NOMO-1 treated with dmso at 0.1 percent for 144 hours (cell line): ENCODE data around the gene PHACTR3.

ENCODE experiments used
- DNase-seq: peaks from one replicate; lab custom pipeline; 2025; ENCODE audit not compliant: unreplicated experiment; lab: John Stamatoyannopoulos, UW

Gene PHACTR3

GRCh38 chr20:59823491-59824259, 219.3 kb downstream of the PHACTR3 start:
- no peak for DNase-seq

GRCh38 chr20:59824711-59825562, 220.6 kb downstream of the PHACTR3 start:
- no peak for DNase-seq

GRCh38 chr20:59825563-59825920, 221.2 kb downstream of the PHACTR3 start:
- DNase-seq: no peak

GRCh38 chr20:59825944-59826759, 221.8 kb downstream of the PHACTR3 start:
- no peak for DNase-seq

- DNase-seq: no peak
Observed at GRCh38 chr20:59827138-59828056, 223.1 kb downstream of the PHACTR3 start.

DNA sequence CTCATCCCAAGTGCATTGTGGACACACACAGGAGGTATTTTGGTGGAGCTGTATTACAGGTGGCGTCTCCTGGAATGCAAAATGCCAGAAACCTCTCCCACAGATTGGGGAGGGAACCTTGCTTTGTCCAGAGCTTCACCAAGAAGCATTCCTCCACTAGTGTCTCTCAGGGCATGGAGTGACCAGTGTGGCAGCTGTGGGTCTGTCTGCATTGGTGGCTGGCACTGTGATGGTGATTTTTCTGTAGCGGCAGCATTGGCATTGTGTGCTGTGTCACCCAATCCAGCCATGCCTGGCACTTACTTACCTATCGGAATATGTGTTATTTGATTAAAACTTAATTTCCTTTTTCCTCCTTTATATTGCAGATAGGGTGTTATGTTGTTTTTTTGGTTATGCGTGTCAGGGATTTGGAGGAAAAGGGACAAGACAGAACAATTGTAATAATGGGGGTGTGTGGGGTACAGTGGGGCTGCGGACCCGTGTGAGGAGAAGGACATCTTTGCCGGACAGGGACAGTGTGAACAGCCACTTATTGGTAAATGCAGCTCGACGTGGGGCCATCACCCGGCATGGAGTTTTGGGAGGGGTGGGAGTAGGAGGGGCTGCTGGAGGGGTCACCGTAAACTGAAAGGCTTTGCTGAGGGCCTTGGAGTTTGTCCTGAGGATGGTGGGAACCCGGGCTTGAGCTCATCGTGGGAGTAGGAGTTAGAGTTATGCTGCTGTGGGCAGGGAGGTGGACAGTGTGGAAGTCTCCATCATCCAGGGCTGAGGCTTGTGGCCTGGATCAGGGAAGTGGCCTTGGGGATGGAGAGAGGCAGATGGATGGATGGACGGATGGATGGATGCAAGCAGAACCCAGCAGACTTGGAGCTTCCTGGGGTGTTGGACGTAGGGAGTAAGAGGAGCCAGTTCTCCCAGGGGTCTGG, 224.0 kb downstream of the PHACTR3 start:
- DNase-seq: no peak

DNA sequence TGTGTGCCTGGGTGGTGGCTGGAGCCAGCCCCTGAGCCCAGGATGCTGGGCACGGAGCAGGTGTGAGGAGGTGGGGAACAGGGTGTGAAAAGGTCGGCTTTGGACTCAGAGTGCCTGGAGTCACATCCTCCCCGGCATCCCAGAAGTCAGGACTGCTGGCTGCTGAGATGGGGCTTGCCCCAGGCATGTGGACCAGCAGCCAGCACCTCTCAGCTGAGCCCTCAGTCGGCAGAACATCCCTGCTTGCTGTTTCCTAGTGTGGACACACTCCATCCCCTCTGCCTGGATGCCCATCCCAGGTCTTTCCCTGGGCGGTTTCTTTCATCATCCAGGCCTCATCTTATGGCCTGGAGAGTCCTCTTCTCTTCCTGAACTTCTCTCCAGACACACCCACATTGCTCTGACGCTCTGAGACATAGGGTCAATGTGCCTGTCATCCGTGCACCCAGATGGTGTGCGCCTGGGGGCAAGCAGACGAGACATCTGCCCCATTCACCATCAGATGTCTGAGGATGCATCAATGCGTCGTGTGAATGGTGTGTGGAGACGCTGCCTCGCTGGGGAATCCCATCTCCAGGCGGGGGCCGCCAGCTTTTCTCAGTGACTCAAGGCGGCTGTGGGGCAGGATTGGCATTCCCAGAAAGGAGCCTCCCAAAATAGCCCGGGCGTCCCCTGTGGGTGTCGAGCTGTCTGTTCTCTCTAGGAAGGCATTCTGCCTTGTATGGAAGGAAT, 224.9 kb downstream of the PHACTR3 start:
- DNase-seq: no peak

GRCh38 chr20:59829786-59830664, 225.7 kb downstream of the PHACTR3 start:
- no peak for DNase-seq

DNA sequence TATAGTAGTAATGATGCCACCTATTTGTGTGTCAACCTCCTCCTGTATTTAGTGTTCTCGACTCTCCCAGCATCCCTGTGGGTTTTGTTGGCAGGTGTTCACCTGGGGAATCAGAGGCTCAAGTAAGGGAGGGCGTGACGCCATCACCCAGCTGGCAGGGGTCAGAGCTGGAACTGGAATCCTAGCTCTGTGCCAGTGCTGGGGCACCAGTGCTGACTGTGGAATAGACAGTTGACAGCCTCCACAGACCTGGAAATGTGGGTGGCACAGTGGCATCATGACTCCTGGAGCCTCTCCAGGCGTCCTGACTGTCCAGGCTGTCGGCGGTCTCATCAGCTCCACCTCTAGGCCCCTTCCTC, 226.3 kb downstream of the PHACTR3 start:
- DNase-seq: no peak

GRCh38 chr20:59831024-59831915, 226.9 kb downstream of the PHACTR3 start:
- DNase-seq: no peak

DNA sequence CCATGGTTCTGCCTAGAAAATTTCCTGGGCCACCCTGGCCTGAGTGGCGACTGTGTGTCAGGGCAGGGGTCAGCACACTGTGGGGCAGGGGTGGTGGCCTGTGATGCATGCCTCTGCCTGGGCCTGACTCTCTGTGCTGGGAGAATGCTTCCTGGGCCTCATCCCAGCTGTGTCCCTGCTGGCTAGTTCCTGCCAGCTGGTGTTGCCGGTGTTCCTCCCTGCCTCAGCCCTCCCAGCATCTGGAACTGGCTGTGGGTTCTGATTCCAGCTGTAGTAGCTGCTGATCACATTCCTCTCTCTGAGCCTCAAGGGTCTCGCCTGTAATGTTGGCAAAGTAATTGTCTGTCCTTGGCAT, 227.6 kb downstream of the PHACTR3 start:
- no peak for DNase-seq

GRCh38 chr20:59832406-59833363, 228.3 kb downstream of the PHACTR3 start:
- DNase-seq: no peak

GRCh38 chr20:59835057-59835447, 230.7 kb downstream of the PHACTR3 start:
- no peak for DNase-seq

DNA sequence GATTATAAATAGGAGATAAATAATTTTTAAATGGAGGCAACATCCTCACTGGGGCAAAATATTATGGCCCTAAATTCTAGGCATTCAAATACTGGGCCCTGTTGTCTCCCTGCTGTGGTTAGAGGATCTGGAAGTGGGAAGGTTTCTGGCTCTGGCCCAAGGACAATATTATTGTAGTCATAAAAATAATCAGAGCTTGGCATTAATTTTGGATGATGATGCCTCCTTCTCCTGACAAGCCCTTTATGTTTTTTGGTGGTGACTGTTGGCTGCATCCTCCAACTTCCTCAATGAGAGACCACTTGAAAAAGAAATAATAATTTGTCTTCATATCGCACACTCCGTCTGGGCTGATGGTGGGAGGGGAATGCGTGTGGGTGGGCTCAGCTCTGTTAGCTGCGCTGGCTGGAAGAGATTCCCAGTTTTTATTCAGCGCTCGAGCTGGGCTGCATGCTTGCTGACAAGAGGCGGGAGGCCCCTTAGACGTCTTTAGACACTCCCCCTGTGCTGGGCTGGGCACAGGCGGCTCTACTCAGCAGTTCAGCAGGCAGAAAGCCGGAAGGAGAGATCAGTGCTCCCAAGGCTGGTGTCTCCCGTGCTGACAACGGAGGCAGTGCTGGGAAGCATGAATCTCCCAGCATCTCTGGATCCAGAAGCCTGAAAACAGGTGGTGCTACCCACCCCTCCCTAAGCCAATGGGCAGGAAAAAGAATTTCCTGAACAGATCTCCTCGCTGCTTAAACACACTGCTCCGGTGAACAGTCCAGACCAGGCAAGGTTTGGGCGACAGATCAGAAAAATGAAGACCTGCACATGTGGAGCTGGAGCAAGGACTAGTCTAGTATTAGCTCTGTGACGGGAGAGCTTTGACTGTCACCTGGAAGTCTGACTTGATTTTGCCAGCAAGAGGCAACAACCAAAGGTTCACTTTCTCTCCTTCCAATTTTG, 231.4 kb downstream of the PHACTR3 start:
- DNase-seq: no peak

- DNase-seq: no peak
Observed at GRCh38 chr20:59836767-59837166, 232.4 kb downstream of the PHACTR3 start.
